GM18511 (cell line): ENCODE results near the gene PTPA.
"Not testable (repeated sequence)": the region's sequence is repeated elsewhere in the genome, so short reads cannot be mapped to it uniquely, and the experiment has no call there.

ENCODE experiments used
- ATAC-seq: cut with Tn5 transposase; IDR thresholded peaks from one replicate; pipeline ENCODE4 v1.9.1; 2021; ENCODE audit warnings: mild to moderate bottlenecking, moderate library complexity; ENCODE audit not compliant: unreplicated experiment

PTPA gene

GRCh38 chr9:129174724-129175514, 63.7 kb downstream of the PTPA start:
- no peak for ATAC-seq

GRCh38 chr9:129175515-129175824, 64.3 kb downstream of the PTPA start:
- ATAC-seq: no peak

GRCh38 chr9:129175825-129176633, 64.8 kb downstream of the PTPA start:
- ATAC-seq: peak; percentile 25

- no peak for ATAC-seq
Observed at GRCh38 chr9:129176701-129177442, 65.7 kb downstream of the PTPA start.

- peak; percentile 34 for ATAC-seq
Observed at GRCh38 chr9:129177443-129177790, 66.2 kb downstream of the PTPA start.

GRCh38 chr9:129177791-129178567, 66.8 kb downstream of the PTPA start, which contains the start of gene IER5L:
Gene IER5L (minus strand): TSS chr9:129178261. CDS start chr9:129178052, 209 bp downstream.
- peak; percentile 79 for ATAC-seq

- no peak for ATAC-seq
Observed at GRCh38 chr9:129178568-129179382, 67.6 kb downstream of the PTPA start.

GRCh38 chr9:129181246-129181645, 70.0 kb downstream of the PTPA start:
- ATAC-seq: no peak

- ATAC-seq: no peak
Observed at GRCh38 chr9:129182122-129182521, 70.9 kb downstream of the PTPA start.

GRCh38 chr9:129182625-129183494, 71.6 kb downstream of the PTPA start:
- ATAC-seq: no peak

GRCh38 chr9:129183495-129184218, 72.4 kb downstream of the PTPA start:
- no peak for ATAC-seq

- no peak for ATAC-seq
Observed at GRCh38 chr9:129184219-129184524, 73.0 kb downstream of the PTPA start.

GRCh38 chr9:129184596-129185122, 73.4 kb downstream of the PTPA start:
- ATAC-seq: no peak

GRCh38 chr9:129185402-129185801, 74.2 kb downstream of the PTPA start:
- ATAC-seq: no peak

- ATAC-seq: no peak
Observed at GRCh38 chr9:129185991-129186390, 74.8 kb downstream of the PTPA start.

GRCh38 chr9:129187042-129187441, 75.8 kb downstream of the PTPA start:
- ATAC-seq: no peak

- ATAC-seq: not testable (repeated sequence)
Observed at GRCh38 chr9:129189971-129190370, 78.8 kb downstream of the PTPA start.

- ATAC-seq: no peak
Observed at GRCh38 chr9:129191234-129191633, 80.0 kb downstream of the PTPA start.
